Measurements from ENCODE around the gene PER1. TPM values are rescaled to one million over a fixed set of nuclear protein-coding genes. Genes with fewer than 3 reads are reported as not detected.
A peak's percentile ranks its signal among the peaks of the same experiment; 100 is the strongest.

The PER1 gene
- total and polyA plus RNA-seq, 10 of the 15 experiments (the other 5 are each of a cell fraction or from before 2014, with no cell fraction given), result 0.02 to 25.1 (median 5.4) TPM

GRCh38 chr17:8156246-8156992, 4.2 kb upstream of the PER1 start (continued):
- TF ChIP-seq TBL1XR1 (IDR thresholded peaks at IDR 0.05; ENCODE audit: low read depth, low read length) (peak; percentile 42; the same call in 1 of the 2 replicates), ELK1 (IDR thresholded peaks at IDR 0.05; ENCODE audit: low read depth, low read length) (peak; percentile 74; the same call in 1 of the 2 replicates), ZNF24 (IDR thresholded peaks at IDR 0.05) (no peak), SUPT20H (IDR thresholded peaks at IDR 0.05; ENCODE audit: borderline replicate concordance, control insufficient read depth, low read depth, low read length) (no peak), NR2C1 (IDR thresholded peaks at IDR 0.05) (peak; percentile 86), BCL11A (IDR thresholded peaks at IDR 0.05; ENCODE audit: low read depth, low read length) (no peak), HDAC2 (IDR thresholded peaks at IDR 0.05) (no peak), BRCA1 (IDR thresholded peaks at IDR 0.05; ENCODE audit: low read depth, low read length) (no peak), RAD51 (IDR thresholded peaks at IDR 0.05) (peak; percentile 84), ASH2L (IDR thresholded peaks at IDR 0.05; ENCODE audit: borderline replicate concordance, low read depth) (no peak), REST (IDR thresholded peaks at IDR 0.05; ENCODE audit: low read depth, low read length) (no peak), MYB (IDR thresholded peaks at IDR 0.05; ENCODE audit: borderline replicate concordance, low read depth, low read length) (0 out of 2 replicates have a peak, but pooled peaks have one; percentile 24), TCF12 (IDR thresholded peaks at IDR 0.05; ENCODE audit: low read depth, low read length) (0 out of 2 replicates have a peak, but pooled peaks have one; percentile 36), ZNF622 (IDR thresholded peaks at IDR 0.05) (no peak), NFIC (IDR thresholded peaks at IDR 0.05; ENCODE audit: low read depth, low read length) (no peak), RUNX3 (IDR thresholded peaks at IDR 0.05; ENCODE audit: low read length) (peak; percentile 78), SPI1 (IDR thresholded peaks at IDR 0.05; ENCODE audit: borderline replicate concordance, insufficient read depth, low read depth, low read length) (no peak), PRDM15 (CRISPR knock-in tag; IDR thresholded peaks at IDR 0.05) (no peak), CEBPB (IDR thresholded peaks at IDR 0.05; ENCODE audit: borderline replicate concordance in 1 of 2, low read depth in 2 of 2, low read length in 2 of 2) (no peak), TCF7 (IDR thresholded peaks at IDR 0.05; ENCODE audit: borderline replicate concordance) (no peak), GABPA (IDR thresholded peaks at IDR 0.05; ENCODE audit: low read depth) (peak; percentile 82; the same call in 1 of the 2 replicates), RFX5 (IDR thresholded peaks at IDR 0.05; ENCODE audit: low read depth, low read length) (peak; percentile 80), SREBF2 (IDR thresholded peaks at IDR 0.05; ENCODE audit: low read length) (no peak), ESRRA (IDR thresholded peaks at IDR 0.05; ENCODE audit: low read length) (no peak)
